ENCODE measurements around the gene CFAP57. TPM values are rescaled to one million over a fixed set of nuclear protein-coding genes. Genes with fewer than 3 reads are reported as not detected.

The CFAP57 gene
- total and polyA plus RNA-seq, 2 experiments from 2014 or later: 0.10 to 0.46 TPM

DNA sequence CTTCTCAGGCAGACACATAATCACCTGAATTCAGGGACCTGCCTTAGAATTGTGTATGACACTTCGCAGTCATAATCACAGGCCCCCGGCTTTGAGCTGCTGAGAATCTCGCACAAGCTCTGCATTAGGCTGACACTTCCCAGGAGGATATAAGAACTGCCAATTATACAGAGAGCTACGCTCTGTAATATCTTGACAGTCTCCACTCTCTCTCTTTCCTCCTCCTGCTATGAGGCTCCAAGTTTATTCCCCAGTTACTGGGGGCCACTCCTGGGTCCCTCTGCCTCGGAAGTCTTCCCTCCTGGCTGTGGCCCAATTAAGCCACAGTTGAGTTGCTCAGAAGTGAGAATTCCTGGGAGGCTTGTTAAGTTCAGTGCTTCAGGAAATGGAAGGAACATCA lies 42.7 kb upstream of the CFAP57 start:
- Histone ChIP-seq H3K4me2 (no peak overlapping the region), H3K4me1 (ENCODE audit: insufficient read depth) (no peaks in the 10 kb centered on the region), H3K9me2 (replicated peaks; ENCODE audit: insufficient read depth) (no peaks in the 10 kb centered on the region), H3K79me2 (no peaks in the 10 kb centered on the region), H3K27me3 (no peaks in the 10 kb centered on the region), H2AFZ (no peak overlapping the region), H4K20me1 (ENCODE audit: insufficient read depth, poor library complexity, severe bottlenecking) (no peaks in the 10 kb centered on the region), H3K27ac (no peak overlapping the region), H3K9me3 (ENCODE audit: low read depth) (no peaks in the 10 kb centered on the region), H3K36me3 (replicated peaks; ENCODE audit: insufficient read depth, low read depth) (no peaks in the 10 kb centered on the region), H3K4me3 (no peak overlapping the region)
- no peak for TF ChIP-seq EZH2 (IDR thresholded peaks at IDR 0.05; ENCODE audit: borderline replicate concordance)
- TF ChIP-seq, protein P1, sequence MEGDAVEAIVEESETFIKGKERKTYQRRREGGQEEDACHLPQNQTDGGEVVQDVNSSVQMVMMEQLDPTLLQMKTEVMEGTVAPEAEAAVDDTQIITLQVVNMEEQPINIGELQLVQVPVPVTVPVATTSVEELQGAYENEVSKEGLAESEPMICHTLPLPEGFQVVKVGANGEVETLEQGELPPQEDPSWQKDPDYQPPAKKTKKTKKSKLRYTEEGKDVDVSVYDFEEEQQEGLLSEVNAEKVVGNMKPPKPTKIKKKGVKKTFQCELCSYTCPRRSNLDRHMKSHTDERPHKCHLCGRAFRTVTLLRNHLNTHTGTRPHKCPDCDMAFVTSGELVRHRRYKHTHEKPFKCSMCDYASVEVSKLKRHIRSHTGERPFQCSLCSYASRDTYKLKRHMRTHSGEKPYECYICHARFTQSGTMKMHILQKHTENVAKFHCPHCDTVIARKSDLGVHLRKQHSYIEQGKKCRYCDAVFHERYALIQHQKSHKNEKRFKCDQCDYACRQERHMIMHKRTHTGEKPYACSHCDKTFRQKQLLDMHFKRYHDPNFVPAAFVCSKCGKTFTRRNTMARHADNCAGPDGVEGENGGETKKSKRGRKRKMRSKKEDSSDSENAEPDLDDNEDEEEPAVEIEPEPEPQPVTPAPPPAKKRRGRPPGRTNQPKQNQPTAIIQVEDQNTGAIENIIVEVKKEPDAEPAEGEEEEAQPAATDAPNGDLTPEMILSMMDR (IDR thresholded peaks at IDR 0.05; ENCODE audit: poor library complexity): no peak
- no peak for TF ChIP-seq EZH2phosphoT487 (IDR thresholded peaks at IDR 0.05; ENCODE audit: low read depth, severe bottlenecking, unreplicated experiment)
- WGBS (ENCODE audit: low lambda C conversion rate, missing lambda C conversion rate): 78% methylated on average over 5 of the region's 5 CpGs
- DNase-seq (ENCODE audit: low spot score): no peak

DNA sequence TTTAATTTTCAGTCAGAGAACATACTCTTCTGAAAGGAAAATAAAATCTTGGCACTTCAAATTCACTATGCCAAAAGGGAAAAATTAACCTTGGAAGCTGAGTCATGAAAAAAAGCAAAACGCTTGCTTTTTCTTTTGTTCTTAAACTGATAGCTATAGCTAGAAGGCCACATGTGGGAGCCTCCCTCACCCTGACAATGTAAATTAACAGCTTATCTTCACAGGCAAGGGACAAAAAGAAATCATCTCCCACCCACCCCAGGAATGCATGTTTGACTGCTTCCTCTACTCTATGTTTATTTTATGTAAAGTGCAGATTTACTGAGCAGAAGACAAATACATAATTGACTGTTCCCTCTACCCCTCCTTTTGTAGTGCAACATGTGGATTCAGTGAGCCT lies 38.1 kb upstream of the CFAP57 start:
- no peaks in the 10 kb centered on the region for H3K9me2 ChIP-seq (replicated peaks; ENCODE audit: insufficient read depth)
- no peak for DNase-seq (ENCODE audit: low spot score)
- no peaks in the 10 kb centered on the region for H3K36me3 ChIP-seq (replicated peaks; ENCODE audit: insufficient read depth, low read depth)
- H2AFZ ChIP-seq: no peak overlapping the region
- H3K4me1 ChIP-seq (ENCODE audit: insufficient read depth): no peaks in the 10 kb centered on the region
- no peak overlapping the region for H3K4me3 ChIP-seq
- no peaks in the 10 kb centered on the region for H3K79me2 ChIP-seq
- no peak overlapping the region for H3K4me2 ChIP-seq
- H3K9me3 ChIP-seq (ENCODE audit: low read depth): no peaks in the 10 kb centered on the region
- 48% methylated on average over 1 of the region's 1 CpG for WGBS (ENCODE audit: low lambda C conversion rate, missing lambda C conversion rate)
- no peaks in the 10 kb centered on the region for H4K20me1 ChIP-seq (ENCODE audit: insufficient read depth, poor library complexity, severe bottlenecking)
- H3K27me3 ChIP-seq: no peaks in the 10 kb centered on the region
- TF ChIP-seq, protein P1 (IDR thresholded peaks at IDR 0.05; ENCODE audit: poor library complexity): no peak
- TF ChIP-seq EZH2phosphoT487 (IDR thresholded peaks at IDR 0.05; ENCODE audit: low read depth, severe bottlenecking, unreplicated experiment) (no peak), EZH2 (IDR thresholded peaks at IDR 0.05; ENCODE audit: borderline replicate concordance) (no peak)
- H3K27ac ChIP-seq: peak overlapping the region; percentile 17

DNA sequence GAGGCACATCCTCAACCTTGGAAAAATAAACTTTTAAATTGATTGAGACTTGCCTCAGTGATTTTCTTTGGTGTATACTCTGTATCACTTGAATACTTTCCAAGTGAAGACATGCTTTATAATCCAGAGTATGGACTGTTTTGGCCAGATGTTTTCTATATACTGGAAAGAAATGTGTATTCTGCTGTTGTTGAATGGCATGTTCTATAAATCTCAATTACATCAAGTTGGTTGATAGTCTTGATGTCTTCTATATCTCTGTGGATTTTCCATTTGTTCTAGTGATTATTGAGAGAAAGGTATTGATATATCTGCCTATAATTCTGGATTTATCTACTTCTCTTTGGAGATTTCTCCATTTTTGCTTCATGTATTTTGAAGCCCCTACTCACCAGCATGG lies 37.5 kb upstream of the CFAP57 start:
- no peaks in the 10 kb centered on the region for H3K36me3 ChIP-seq (replicated peaks; ENCODE audit: insufficient read depth, low read depth)
- H3K79me2 ChIP-seq: no peaks in the 10 kb centered on the region
- no peak overlapping the region for H2AFZ ChIP-seq
- H3K9me2 ChIP-seq (replicated peaks; ENCODE audit: insufficient read depth): no peaks in the 10 kb centered on the region
- DNase-seq (ENCODE audit: low spot score): no peak
- H3K27ac ChIP-seq: no peak overlapping the region
- no peak overlapping the region for H3K4me2 ChIP-seq
- H4K20me1 ChIP-seq (ENCODE audit: insufficient read depth, poor library complexity, severe bottlenecking): no peaks in the 10 kb centered on the region
- no peaks in the 10 kb centered on the region for H3K9me3 ChIP-seq (ENCODE audit: low read depth)
- no peak overlapping the region for H3K4me3 ChIP-seq
- no peaks in the 10 kb centered on the region for H3K27me3 ChIP-seq
- no peaks in the 10 kb centered on the region for H3K4me1 ChIP-seq (ENCODE audit: insufficient read depth)
- TF ChIP-seq, protein P1 (IDR thresholded peaks at IDR 0.05; ENCODE audit: poor library complexity): no peak
- TF ChIP-seq EZH2 (IDR thresholded peaks at IDR 0.05; ENCODE audit: borderline replicate concordance): no peak
